Inferior parietal cortex (tissue), 1 donor: Measurements from ENCODE around the gene PHLPP2.
"Not testable (repeated sequence)": the region's sequence is repeated elsewhere in the genome, so short reads cannot be mapped to it uniquely, and the experiment has no call there.

ENCODE experiments used
- DNase-seq: peaks from one replicate; pipeline ENCODE4 v3.0.0-alpha.2; 2016; ENCODE audit errors: extremely low spot score

PHLPP2 gene

DNA sequence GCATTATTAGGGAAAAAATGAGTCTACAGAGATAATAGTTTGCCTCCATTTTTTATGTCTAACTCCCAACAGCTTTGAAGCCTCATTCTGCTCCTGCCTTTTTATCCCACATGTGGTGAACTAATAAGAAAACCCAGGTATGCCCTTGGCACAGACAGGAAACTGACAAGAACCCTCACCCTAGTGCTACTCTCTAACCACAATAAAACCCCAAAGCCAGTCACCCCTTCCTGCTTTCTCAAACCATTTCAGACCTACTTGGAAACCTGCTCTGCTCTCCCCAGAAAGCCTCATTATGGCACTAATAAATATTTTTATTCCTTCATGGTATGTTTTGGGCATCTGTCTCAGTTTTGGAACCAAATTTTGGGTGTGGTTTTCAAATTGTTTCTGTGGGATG, 102.4 kb downstream of the PHLPP2 start:
- DNase-seq, result no peak

DNA sequence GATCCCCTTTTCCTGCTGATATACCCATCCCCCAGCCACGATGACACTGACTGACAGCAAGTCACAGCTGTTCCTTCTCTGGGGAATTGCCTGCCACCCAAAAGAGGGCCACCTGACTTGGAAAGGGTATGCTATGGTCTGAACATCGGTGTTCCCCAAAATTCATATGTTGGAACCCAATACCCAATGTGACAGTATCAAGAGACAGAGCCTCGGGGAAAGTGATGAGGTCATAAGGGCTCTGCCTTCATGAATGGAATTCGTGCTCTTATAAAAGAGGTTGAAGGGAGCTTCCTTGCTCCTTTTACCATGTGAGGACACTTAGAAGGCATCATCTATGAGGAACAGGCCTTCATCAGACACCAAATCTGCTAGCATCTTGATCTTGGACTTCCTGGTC, 106.1 kb downstream of the PHLPP2 start:
- DNase-seq, result no peak

DNA sequence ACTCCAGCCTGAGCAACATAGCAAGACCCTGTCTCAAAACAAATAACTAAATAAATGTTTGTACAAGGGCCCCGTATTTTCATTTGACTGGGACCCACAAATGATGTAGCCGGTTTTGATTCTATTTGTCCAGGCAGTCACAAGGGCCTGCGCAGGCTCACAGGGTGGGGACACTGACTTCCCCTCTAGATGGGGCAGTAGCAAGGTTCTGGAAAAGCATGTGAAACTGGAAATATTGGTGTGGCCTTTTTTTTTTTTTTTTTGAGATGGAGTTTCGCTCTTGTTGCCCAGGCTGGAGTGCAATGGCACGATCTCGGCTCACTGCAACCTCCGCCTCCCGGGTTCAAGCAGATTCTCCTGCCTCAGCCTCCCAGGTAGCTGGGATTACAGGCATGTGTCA, 109.5 kb downstream of the PHLPP2 start:
- not testable (repeated sequence) for DNase-seq

DNA sequence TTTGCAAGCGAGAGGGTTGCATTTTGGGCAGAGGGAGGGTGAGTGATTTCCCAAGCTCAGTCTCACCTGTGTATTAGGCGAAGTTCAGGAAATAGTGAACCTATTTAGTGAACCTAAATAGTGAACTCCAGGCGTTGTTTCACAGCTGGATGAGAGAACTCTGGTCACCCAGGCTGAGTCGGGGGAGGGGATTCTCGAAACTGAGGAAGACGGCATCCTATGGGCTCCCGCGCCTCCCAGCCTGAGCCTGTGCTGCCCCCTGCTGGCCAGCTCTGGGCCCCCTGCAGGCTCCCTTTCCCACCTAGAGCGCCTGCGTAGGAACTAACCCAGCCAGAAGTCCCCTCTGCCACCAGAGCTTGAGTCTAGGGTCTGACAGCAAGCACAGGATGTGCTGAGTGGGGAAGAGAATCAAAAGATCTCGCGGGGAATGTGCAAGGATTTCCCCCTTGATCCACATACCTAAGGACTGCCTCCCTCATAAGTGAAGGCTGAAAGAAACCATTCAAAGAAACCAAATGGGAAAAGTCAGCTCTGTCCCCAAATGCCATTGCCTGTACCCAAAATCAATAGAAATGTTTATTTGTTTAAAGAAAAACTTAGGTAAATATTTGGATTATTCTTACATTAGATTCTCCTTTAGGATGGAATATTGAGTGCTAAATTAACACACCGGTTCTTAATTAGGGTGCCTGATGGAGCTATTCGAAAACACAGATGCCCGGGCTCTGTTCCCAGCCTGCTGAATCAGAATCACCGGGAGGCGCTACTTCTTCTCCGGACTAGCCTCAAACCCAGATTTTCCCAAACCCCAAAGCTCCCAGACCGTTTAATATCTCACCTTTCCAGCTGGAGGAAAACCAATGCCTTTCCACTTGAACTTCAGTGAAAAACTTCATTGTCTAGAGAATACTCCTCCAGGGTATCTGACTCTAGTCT, 113.3 kb downstream of the PHLPP2 start:
- peak; percentile 69 for DNase-seq

- no peak for DNase-seq
These were observed 114.1 kb downstream of the PHLPP2 start for GRCh38 chr16:71610447-71610846.

DNA sequence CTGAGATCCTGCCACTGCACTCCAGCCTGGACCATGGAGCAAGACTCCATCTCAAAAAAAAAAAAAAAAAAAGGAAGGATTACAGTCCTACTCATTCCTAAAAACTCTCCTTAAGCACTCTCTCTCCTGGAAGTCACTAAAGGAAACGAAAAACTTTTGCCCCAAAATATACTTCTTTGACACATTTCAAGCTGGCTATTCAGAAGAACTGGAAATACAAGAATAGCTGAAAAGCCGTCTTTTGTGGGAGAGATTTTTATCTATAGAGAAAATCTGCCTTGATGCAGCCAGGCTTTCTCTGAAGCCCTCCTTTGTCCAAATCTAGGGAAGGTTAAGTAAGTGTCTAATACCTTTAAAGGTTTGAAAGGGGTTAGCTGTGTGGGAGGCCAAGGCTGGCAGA, 115.4 kb downstream of the PHLPP2 start:
- DNase-seq, result no peak

DNA sequence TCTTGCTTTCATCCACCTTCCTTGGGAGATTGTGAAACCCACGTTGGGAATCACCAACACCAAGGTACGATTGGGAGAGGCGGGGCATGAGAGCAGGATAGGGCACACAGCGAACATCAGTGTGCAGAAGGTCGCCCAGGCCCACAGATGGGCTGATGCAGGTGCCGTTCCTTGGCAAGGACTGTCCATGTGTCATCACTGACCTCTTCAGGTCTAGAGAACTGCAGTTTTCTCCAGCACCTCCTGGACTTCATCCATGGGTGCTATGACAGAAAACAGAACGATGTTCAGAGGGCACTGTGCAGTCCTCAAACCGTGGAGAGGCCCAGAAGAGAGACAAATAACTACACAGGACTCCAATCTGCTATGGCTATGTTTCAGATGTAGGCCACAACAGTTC, 123.7 kb downstream of the PHLPP2 start:
- DNase-seq, result peak; percentile 11

DNA sequence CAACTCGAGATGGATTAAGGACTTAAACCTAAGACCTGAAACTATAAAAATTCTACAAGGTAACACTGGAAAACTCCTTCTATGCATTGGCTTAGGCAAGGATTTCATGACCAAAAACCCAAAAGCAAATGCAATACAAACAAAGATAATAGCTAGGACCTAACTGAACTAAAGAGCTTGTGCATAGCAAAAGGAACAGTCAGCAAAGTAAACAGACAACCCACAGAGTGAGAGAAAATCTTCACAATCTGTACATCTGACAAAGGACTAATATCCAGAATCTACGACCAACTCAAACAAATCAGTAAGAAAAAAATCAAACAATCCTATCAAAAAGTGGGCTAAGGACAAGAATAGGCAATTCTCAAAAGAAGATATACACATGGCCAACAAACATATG, 126.1 kb downstream of the PHLPP2 start:
- not testable (repeated sequence) for DNase-seq

GRCh38 chr16:71595340-71595826, 129.1 kb downstream of the PHLPP2 start:
- not testable (repeated sequence) for DNase-seq
